HG03175 (cell line): Measurements from ENCODE around the gene UTY.

ENCODE experiments used
- ATAC-seq: cut with Tn5 transposase; IDR thresholded peaks from one replicate; pipeline ENCODE4 v1.9.1; 2021; ENCODE audit warnings: mild to moderate bottlenecking, moderate library complexity; ENCODE audit not compliant: unreplicated experiment

UTY gene

DNA sequence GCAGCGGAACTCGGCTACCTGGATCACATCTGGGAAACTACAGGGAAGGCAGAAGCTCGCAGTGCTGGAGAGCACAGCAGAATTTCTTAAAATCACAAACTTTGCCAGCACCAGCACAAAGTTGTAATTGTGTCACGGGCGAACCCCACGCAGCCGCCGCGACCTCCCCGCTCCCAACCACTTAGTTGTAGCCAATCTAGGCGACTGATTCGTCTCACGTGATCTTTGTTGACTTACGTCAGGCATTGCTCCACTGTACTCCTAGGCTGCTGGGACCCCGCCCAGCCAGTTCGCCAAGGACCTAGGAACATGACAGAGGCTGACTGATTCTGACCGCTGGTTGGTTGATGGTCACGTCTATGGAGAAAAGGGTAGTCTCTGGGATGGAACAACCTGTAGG, at the start of gene UTY:
TSS of gene UTY (minus strand) at position 206 of the 400 bp plus-strand sequence. CDS start 368 bp downstream, outside the sequence.
- peak; percentile 93 for ATAC-seq

DNA sequence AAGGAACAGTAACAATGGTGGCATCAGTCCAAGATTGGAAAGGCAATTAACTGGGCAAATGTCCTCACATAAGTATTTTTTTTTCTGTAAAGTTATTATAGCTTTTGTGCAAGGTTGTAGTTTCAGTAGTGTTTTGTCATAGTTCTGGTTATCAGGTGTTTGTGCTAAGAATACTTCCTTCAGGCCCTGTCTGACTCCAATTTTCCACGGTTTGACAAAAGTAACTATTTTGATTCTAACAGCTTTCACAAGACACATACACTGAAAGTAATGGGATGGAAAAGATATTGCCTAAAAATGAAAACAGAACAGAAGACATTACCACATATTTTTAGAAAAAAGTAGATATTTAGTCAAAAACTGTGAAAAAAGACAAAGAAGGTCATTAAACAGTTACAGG, 40.6 kb upstream of the UTY start:
- no peak for ATAC-seq

DNA sequence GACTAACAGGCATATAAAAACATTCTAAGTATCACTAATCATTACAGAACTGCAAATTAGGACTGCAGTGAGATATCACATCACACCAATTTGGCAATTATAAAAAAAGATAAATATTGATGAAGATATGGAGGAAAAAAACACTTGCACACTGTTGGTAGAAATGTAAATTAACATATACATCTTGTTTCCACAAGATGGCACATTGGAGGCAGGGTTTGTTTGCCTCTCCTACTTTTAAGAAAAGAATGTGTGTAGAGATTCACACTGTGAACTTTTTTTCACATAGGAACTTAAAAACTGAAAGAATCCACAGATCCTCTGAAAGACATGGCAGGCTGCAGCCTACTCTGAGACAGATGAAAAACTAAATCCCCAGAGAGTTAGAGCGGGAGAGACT, 21.4 kb upstream of the UTY start:
- no peak for ATAC-seq

DNA sequence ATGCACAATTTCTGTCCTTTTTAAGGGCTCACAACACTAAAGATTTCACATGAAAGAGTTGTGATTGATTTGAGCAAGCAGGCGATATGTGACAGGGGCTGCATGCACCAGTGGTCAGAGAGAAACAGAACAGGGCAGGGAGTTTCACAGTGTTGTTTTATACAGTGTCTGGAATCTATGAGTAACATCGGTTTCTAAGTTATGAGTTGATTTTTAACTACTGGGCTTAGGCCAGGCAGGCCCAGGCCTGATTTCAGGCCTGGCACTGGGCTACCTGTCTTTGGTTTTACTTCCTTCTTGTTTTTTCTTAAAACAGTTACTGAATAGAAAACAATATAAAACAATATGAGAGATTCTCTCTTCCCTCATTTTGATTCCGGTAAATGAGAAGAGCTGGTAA, 13.9 kb upstream of the UTY start:
- ATAC-seq, result peak; percentile 46

DNA sequence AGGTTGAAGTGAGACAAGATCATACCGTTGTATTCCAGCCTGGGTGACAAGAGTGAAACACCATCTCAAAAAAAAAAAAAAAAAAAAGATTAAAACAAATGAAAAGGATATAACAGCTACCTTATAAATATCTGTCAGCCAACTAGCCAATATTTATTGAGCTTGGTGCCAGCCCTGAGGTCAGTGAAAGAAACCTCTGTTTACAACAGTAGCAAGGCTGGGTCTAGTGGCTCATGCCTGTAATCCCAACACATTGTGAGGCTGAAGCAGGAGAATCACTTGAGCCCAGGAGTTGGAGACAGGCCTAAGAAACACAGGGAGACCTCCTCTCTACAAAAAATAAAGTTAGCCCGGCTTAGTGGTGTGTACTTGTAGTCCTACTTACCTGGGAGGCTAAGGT, 12.6 kb upstream of the UTY start:
- no peak for ATAC-seq

DNA sequence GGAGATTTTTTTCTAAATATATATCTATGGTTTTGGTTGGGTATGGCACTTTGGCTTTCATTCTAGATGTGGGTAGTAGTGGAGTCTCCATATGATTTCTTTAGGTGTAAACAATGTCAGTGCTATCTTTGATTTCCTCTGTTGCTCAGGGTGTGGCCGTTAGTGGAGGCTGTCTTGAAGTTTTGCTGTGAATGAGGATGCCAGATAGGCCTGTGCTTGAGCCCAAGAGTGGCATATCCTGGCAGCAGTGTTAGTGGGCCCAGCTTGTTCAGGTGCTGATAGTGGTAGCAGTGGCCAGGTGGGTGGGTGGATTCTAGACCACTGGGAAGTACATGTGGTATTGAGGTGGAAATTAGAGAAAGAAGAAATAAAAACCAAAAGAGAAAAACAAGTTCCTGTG, 8.9 kb upstream of the UTY start:
- ATAC-seq, result no peak

DNA sequence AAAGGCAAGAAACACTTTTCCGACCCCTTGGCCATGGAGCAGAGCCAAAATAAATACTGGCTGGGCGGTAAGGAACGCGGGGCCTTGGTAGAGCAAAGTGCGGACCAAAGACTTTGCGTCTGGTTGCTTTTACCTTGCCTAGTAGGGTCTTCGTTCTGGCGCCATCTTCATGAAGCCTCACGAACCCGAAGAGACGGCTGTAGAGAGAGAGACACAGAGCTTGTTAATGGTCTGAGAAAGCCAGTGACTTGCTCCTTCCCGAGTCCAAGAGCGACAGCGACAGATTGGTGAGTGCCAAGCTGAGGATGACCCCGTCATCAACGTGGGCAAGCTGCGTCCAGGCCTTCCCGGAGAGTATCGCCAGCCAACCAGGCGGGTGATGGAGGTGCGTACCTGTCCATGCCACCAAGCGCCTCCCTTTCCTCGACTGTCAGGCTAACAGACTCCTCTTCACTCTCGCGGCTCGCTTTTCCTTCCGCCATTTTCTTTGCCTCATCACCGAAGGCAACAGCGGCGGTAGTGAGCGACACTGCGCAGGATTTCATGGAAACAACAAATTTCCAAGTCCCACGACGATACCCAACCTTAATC, 617 bp downstream of the UTY start:
- no peak for ATAC-seq

DNA sequence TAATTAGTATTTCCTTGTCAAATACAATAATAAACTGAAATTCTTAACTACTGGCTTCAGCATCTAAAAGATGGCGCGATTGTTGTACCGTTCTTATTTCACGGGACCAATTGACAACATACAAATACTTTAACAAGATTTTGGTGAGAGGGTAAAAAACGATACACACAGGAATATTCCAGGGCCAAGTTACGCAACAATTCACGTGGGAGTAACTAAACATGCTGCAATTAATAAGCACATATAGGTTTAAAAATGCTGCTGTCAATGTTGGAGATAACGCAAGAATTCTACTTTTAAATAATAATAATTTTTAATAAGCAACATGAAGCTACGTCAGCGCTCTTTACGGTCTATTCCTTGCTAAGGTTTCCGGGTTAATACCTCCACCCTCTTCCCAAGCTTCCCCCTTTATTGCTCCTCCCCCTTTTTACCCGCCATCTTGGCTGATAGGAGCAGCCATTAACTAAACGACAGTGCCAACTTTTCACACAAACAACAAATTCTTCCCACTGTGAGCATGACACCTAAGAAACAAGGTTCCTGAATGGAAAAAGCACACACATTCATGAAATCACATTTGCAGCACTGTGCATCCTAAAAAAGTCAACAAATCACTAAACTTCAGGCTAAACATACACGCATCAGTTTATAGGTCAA, 1.6 kb downstream of the UTY start:
- ATAC-seq, result peak; percentile 46

DNA sequence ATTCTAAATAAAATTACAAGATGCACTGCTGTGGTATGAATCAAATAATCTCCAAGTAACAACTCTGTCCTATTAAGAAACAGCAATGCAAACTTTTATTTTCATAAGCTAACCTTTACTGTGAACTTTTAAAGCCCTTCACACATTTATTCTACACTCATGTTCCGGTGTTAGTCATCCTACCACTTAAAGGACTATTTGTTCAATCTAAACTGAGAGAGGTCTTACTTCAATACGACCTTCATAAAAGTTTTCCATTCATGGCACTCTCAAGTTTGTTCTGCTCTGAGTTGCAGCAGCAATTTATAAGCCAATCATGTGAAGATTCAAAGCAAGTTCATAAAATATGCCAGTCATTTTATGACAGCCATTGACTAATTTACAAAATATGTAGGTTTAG, 4.8 kb downstream of the UTY start:
- ATAC-seq, result no peak

DNA sequence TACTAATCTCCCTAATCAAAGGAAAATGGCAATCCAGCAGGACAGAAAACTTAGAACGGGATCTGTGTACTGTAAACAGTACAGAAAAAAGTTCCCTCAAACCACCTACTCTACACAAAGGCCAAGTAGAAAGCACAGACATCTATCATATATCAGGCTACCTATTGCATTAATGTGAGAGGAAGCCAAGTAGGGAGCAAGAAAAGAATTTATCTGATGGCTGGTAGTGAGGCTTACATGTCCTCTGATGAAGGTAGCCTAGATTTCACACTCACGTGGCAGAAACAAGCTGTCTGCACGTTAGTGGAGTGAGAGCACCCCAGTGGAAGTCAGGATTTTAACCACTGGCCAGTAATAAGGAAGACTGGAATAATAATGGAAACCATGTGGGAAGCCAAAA, 28.3 kb downstream of the UTY start:
- ATAC-seq, result no peak

DNA sequence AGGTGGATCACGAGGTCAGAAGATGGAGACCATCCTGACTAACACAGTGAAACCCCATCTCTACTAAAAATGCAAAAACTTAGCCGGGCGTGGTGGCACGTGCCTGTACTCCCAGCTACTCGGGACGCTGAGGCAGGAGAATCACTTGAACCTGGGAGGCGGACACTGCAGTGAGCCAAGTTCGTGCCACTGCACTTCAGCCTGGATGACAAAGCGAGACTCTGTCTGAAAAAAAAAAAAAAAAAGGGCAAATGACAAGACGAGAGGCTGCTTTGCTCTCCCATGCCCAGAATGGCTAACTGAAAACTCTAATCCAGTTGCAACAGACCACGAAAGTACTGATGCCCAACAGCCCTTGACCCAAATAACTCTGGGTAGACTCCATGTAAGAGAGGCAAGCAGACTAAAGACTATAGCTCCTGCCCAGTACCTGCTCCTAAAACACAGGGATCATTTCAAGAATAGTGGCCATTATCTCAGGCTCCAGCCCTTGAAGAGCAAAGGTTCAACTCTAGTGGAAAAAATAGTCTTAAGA, 29.2 kb downstream of the UTY start:
- no peak for ATAC-seq

DNA sequence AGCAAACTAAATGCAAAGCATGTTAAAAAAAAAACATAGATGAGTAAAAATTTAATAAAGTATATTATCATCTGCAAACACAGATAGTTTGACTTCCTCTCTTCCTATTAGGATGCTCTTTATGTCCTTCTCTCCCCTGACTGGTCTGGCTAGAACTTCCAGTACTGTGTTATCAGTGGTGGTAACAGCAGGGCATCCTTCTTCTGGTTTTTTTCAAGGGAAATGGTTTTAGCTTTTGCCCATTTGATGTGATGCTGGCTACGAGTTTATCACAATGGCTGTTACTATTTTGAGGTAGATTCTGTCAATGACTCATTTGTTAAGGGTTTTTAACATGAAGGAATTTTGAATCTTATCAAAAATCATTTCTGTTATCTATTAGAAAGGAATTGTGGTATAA, 34.3 kb downstream of the UTY start:
- ATAC-seq, result no peak

DNA sequence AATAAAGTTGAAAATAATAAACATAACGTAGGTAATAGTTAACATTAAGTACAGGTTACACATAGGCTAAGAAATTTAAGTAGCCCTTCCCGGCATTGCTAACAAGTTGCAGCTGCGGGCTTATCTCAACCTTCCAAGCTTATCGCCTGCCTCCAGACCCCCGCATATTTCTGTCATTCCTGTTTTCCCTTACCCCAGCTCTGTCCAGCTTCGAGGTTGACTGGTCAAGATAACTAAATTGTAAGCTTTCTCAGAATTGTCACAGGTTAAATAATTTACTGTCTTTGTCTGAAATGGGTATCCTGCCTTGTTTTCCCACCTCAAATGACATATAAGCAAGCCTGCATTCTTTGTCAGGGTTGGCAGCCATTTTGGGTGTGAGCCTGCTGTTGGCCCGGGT, 36.7 kb downstream of the UTY start:
- no peak for ATAC-seq

DNA sequence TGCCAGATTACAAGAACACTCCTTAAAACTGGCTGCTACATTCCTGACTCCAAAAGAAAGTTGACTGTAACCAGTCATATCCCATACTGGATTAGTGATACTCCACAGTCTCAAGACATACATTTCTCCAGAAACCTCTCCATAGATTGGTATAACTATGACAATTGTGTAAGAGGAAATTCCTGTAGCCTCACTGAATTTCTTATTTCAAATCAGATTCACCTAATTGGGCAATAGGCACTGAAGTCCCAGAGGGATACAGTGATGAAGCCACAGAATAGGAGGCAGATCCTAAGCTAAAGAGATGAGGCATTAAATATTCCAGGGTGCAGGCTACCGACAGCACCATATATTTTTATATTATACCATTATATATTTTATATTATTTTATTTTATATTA, 39.0 kb downstream of the UTY start:
- no peak for ATAC-seq

DNA sequence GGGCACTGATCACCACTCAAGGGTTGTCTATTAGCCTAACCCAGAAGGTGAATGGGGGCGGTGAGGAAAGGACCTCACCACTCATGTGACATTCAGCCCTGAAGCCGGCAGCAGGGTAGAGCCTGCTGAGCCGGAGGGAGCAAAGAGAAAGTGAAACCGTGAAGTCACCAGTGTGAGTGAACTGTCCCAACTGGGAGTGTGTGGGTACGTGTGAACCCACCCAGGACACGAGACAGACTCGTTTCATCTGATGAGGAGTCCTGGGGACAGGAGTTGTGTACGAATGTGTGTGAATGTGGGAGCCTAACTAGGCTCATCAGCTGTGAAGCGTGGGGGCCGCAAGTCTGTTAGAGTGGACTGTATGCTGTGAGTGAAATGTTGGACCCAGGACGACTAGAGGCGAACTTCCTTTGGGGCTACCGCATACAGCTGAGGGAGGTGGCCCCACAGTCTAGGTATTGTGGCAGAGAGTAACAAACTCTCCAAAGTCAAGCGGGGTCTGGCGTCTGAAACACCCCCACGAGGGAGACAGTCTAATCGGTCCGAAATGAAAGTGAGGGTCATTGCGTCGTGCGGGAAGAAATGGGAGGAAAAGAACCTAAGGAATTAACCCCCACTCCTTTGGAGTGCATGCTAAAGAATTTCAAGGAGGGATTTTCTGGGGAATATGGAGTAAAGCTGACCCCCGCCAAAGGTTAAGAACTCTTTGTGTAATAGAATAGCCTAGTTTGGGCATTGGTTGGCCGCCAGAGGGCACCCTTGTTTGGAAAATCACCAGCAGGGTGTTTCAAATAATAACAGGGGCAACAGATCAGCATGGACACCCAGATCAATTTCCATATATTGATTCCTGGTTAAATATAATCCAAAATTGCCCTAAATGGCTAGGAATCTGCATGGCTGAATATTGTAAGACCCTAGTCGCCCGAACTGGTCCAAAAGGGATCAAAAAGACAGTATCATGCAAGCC, 43.6 kb downstream of the UTY start:
- ATAC-seq, result peak; percentile 88

DNA sequence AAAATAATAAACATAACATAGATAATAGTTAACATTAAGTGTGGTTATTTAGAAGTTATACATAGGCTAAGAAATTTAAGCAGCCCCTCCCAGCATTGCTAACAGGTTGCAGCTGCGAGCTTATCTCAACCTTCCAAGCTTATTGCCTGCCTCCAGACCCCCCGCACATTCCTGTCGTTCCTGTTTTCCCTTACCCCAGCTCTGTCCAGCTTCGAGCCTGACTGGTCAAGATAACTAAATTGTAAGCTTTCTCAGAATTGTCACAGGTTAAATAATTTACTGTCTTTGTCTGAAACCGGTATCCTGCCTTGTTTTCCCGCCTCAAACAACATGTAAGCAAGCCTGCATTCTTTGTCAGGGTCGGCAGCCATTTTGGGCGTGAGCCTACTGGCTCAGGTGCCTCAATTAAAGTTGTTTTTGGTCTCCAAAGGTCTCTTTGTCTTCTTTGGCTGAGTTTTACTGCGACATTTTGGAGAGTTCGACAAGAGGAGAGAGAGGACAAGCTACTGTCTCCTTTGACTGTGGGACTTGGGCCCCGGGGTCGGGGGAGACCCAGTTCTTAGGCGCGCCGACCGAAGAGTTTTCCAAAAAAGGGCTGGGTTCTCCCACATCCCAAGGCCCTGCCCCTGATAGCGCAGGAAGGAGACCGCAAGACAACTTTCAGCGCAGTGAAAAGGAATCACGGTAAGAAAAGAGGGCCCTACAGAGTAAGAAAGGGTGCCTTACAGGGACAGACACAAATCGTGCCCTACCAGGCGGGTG, 44.4 kb downstream of the UTY start:
- no peak for ATAC-seq

DNA sequence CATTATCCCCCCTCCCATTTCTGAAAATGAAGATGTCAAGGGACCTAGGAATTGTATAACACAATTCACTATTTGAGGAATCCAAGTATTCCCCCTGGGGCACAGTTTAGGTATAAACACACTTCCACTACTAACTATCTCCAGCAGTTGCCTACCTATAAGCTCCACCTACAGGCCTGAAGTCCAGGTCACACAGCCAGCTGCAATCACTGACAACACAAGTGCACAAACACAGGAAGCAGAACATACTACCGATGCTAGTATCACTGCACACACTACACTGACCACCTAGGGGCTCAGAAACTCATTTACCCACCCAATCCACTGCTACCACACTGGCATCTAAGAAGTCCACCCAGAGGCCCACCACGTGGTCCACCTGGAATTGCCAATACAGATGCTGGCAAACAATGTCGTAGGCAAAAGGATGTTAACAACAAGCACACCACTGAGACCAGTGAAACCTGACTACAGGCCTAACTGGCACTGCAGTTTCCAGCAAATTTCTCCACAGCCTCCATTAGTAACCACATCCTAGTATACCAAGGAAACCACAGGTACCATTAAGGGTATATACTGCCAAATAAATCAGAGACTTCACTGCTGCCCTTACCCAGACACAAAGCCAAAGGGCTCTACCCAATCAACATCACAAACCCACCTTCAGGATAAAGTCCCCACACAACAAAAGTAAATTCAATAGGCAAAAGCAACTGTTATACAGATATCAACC, 47.4 kb downstream of the UTY start:
- ATAC-seq, result no peak

DNA sequence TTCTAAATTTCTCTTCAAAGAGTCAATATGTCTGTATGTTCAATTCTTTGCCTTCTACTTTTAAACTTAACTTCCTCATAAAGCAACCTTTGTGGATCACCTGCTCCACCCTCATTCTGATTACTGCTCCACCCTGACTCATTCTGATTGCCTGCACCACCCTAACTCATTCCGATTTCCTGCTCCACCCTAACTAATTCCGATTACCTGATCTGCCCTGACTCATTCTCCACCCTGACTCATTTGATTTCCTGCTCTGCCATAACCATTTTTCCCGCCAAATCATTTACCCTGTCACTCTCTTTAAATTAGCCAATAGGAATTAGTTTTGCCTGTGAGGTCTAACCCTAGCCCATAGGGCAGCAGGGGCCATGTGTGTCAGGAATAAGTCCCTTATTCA, 50.3 kb downstream of the UTY start:
- no peak for ATAC-seq

DNA sequence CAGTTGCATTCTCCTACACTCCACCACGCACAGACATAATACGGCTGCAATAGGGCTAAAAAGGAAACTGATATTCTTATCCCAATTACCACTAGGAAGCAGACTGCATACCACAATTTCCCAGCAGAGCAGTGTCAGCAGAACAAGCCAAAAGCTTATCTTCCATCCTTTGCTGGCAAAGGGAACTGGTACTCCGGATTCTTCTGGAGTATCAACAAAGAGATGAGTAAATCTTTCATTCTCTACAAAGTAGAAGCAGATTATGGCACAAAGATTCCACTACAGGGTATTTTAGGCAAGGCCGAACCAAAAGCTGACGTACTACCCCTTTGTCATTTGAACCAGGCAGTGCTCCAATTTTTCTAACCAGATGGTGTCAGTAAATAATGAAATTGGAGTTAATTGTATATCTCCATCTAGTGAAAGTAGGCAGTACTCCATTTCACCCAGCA, 56.5 kb downstream of the UTY start:
- ATAC-seq, result no peak
